Activated CD4-positive, alpha-beta memory T cell treated with anti-CD3 and anti-CD28 coated beads for 36 hours (primary cell): ENCODE data around the gene LRRC45. TPM values are rescaled to one million over a fixed set of nuclear protein-coding genes. Genes with fewer than 3 reads are reported as not detected.
A peak's percentile ranks its signal among the peaks of the same experiment; 100 is the strongest.

Experiments used
- CTCF ChIA-PET: fragments of 350-600 bp; sonication (Branson Sonifier 250); formaldehyde crosslinking; loops from one replicate; lab custom pipeline; 2021; ENCODE audit warnings: antibody characterized with exemption, inconsistent platforms; lab: Charles Lee
- POLR2A ChIA-PET: fragments of 350-600 bp; sonication (Branson Sonifier 250); formaldehyde crosslinking; loops from one replicate; lab custom pipeline; 2021; ENCODE audit warnings: antibody characterized with exemption; lab: Charles Lee
- DNase-seq: peaks from one replicate; pipeline ENCODE4 v3.0.0-alpha.2; 2020
- H3K27ac Mint-ChIP-seq: one replicate; pipeline ENCODE4 v1.8.0; 2021; ENCODE audit warnings: mixed read lengths
- H3K27me3 Mint-ChIP-seq: one replicate; pipeline ENCODE4 v1.8.0; 2021; ENCODE audit warnings: mixed read lengths
- H3K36me3 Mint-ChIP-seq: one replicate; pipeline ENCODE4 v1.8.0; 2021; ENCODE audit warnings: mixed read lengths
- H3K4me1 Mint-ChIP-seq: one replicate; pipeline ENCODE4 v1.8.0; 2021; ENCODE audit warnings: low read depth, mixed read lengths
- H3K4me3 Mint-ChIP-seq: one replicate; pipeline ENCODE4 v1.8.0; 2021; ENCODE audit warnings: mild to moderate bottlenecking, mixed read lengths
- H3K9me3 Mint-ChIP-seq: one replicate; pipeline ENCODE4 v1.8.0; 2021; ENCODE audit warnings: mixed read lengths
- intact Hi-C: fragments of 100-400 bp; cut with micrococcal nuclease; formaldehyde crosslinking; loops from one replicate; pipeline ENCODE4 v1.15.1; 2023
- total RNA-seq, 2 experiments: library from RNA; stranded (reverse); gene quantifications; one replicate each; pipeline ENCODE4 v1.2.3, GENCODE V29; 2021

LRRC45 gene
- total RNA-seq, 2 experiments from 2014 or later, result 16.3 to 19.0 TPM

DNA sequence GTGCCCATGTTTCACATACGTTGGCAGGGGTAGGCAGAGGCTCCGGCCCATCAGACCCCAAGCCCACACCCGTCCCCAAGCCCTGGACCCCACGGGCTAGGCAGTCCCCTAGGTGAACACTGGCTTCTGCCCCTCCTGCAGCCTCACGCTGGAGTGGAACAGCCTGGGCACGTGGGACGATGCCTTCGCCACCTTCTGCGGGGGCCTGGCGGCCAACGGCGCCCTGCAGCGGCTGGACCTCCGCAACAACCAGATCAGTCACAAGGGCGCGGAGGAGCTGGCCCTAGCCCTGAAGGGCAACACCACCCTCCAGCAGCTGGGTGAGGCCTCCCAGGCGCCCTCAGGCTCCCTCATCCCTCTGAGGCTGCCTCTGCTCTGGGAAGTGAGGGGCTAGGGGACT lies 1.8 kb downstream of the LRRC45 start:
- Mint-ChIP-seq H3K4me3 (no peak overlapping the region), H3K27me3 (no peaks in the 10 kb centered on the region), H3K9me3 (no peaks in the 10 kb centered on the region), H3K36me3 (no peaks in the 10 kb centered on the region), H3K4me1 (peaks cover 28% of the 10 kb centered on the region), H3K27ac (no peak overlapping the region)
- intact Hi-C loops, result no loop called here
- DNase-seq, result no peak
- POLR2A ChIA-PET, result interaction anchor here (2.1 kb wide), 1 partner anchor 13 kb away, joined by 8 read pairs; the partner anchor contains the start of gene DCXR
- CTCF ChIA-PET, result interaction anchor here (1.9 kb wide), 1 partner anchor 65 kb away, joined by 9 read pairs; no protein-coding TSS in a partner anchor

DNA sequence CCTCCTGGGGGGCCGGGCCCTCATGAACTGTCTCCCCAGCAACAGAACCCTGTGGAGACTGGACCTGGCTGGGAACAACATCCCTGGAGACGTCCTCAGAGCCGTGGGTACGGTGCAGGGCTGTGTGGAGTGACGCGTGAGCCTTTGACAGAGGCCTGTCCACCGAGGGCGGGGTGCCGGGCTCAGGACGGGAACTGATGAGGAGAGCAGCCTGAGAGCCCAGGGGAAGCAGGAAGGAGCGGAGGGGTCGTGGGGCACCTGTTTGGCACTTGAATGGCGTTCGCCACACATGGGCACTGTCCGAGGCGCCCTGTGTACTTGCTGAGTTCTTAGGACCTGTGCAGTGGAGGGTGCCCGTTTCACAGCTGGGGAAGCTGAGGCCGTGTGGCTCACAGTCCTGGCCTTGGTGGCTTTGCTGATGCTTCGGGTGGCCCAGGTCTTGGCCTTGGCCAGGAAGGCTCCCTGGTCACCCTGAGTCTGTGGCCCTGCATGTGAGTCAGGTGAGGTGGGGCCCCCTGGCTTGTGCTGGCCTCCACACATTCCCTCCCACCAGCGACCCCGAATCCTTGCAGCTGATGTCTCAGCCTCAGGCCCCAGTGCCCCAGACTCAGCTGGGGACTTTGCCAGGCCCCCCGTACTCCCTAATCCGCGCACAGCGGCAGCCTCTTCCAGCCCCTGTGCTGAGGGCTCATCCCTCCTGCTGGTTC lies 2.4 kb downstream of the LRRC45 start:
- Mint-ChIP-seq H3K4me1 (peaks cover 29% of the 10 kb centered on the region), H3K27ac (no peak overlapping the region), H3K36me3 (peaks cover 1% of the 10 kb centered on the region), H3K4me3 (no peak overlapping the region), H3K27me3 (no peaks in the 10 kb centered on the region), H3K9me3 (no peaks in the 10 kb centered on the region)
- POLR2A ChIA-PET, result no interaction called here
- DNase-seq, result no peak
- CTCF ChIA-PET, result interaction anchor here (1.9 kb wide), 1 partner anchor 66 kb away, joined by 9 read pairs; no protein-coding TSS in a partner anchor
- intact Hi-C loops, result no loop called here

DNA sequence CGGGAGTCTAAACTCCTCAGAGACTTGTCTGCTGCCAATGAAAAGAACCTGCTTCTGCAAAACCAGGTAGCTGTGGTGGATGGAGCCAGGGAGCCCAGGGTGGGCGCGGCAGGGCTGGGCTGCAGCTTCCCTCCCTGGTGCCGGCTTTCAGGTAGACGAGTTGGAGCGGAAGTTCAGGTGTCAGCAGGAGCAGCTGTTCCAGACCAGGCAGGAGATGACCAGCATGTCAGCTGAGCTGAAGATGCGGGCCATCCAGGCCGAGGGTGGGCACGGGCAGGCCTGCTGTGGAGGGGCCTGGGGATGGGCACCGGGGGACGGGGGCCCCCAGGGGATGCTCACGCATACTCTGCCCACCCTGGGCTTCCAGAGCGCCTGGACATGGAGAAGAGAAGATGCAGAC lies 5.1 kb downstream of the LRRC45 start:
- H3K36me3 Mint-ChIP-seq, result peaks cover 2% of the 10 kb centered on the region

DNA sequence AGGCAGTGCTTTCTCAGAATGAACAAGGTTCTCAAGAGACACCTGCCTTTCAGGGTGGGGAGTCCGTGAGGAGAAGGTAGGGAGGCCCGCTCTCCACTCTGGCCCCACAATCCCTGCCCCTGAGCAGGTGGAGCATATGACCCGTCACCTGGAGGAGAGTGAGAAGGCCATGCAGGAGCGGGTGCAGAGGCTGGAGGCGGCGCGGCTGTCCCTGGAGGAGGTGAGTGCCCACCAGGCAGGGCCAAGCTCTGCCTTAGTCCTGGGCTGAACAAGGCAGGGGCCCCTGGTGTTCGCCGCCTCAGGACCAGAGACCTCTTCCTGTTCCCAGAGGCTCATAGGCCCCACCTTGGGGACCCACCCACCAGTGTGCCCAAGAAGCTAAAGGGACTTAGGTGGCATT lies 5.9 kb downstream of the LRRC45 start:
- Mint-ChIP-seq H3K9me3 (no peaks in the 10 kb centered on the region), H3K36me3 (peaks cover 2% of the 10 kb centered on the region), H3K27ac (no peak overlapping the region), H3K4me1 (peaks cover 13% of the 10 kb centered on the region), H3K4me3 (no peak overlapping the region), H3K27me3 (no peaks in the 10 kb centered on the region)
- CTCF ChIA-PET, result interaction anchor here (1.3 to 4.9 kb wide), 7 partner anchors 8 to 207 kb away, joined by 4 to 54 read pairs (median 14); partner anchors contain the start of genes CENPX, DCXR and FASN
- intact Hi-C loops, result no loop called here
- POLR2A ChIA-PET, result no interaction called here
- no peak for DNase-seq

More for the DNA sequence above, 5.1 kb downstream of the LRRC45 start:
- Mint-ChIP-seq H3K9me3 (no peaks in the 10 kb centered on the region), H3K4me3 (no peak overlapping the region), H3K27ac (no peak overlapping the region), H3K4me1 (peaks cover 16% of the 10 kb centered on the region), H3K27me3 (no peaks in the 10 kb centered on the region)
- ChIA-PET CTCF (interaction anchor here (3.0 to 4.9 kb wide), 3 partner anchors 10 to 128 kb away, joined by 13 to 54 read pairs (median 20); partner anchors contain the start of gene DCXR), POLR2A (no interaction called here)
- DNase-seq, result no peak
- intact Hi-C loops, result no loop called here

- Mint-ChIP-seq H3K36me3 (peaks cover 2% of the 10 kb centered on the region), H3K27me3 (no peaks in the 10 kb centered on the region), H3K9me3 (no peaks in the 10 kb centered on the region), H3K4me1 (peaks cover 9% of the 10 kb centered on the region), H3K27ac (no peak overlapping the region), H3K4me3 (peak overlapping the region; percentile 45)
- ChIA-PET CTCF (interaction anchor here (1.3 to 4.9 kb wide), 9 partner anchors 9 to 207 kb away, joined by 4 to 54 read pairs (median 13); partner anchors contain the start of genes CENPX, DCXR and FASN), POLR2A (interaction anchor here (1.6 kb wide), 1 partner anchor 69 kb away, joined by 6 read pairs; the partner anchor contains the start of gene FASN)
- intact Hi-C loops, result no loop called here
- DNase-seq, result no peak
These were observed 6.3 kb downstream of the LRRC45 start for GRCh38 chr17:82029391-82029790.

DNA sequence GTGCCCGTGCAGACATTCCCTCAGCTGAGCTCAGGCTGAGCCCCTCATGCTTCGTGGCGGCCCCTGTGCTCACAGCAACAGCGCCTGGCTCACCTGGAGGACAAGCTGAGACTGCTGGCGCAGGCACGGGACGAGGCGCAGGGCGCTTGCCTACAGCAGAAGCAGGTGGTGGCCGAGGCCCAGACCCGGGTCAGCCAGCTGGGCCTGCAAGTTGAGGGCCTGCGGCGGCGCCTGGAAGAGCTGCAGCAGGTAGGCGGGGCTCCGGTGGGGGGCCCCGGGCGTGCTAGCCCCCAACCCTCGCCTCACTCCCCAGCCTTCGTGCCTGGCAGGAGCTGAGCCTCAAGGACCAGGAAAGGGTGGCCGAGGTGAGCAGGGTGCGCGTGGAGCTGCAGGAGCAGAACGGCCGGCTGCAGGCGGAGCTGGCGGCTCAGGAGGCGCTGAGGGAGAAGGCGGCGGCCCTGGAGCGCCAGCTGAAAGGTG lies 6.9 kb downstream of the LRRC45 start:
- H3K4me1 Mint-ChIP-seq, result peaks cover 9% of the 10 kb centered on the region
- DNase-seq, result no peak
- no peaks in the 10 kb centered on the region for H3K9me3 Mint-ChIP-seq
- peaks cover 4% of the 10 kb centered on the region for H3K36me3 Mint-ChIP-seq
- intact Hi-C loops, result loop anchor here (1.0 to 10.0 kb wide), 3 partner anchors 69 to 385 kb away; partner anchors contain the start of genes FASN, HEXD and OGFOD3
- POLR2A ChIA-PET, result interaction anchor here (0.6 to 1.6 kb wide), 4 partner anchors 13 to 268 kb away, joined by 3 to 6 read pairs (median 3); partner anchors contain the start of gene FASN
- no peaks in the 10 kb centered on the region for H3K27me3 Mint-ChIP-seq
- CTCF ChIA-PET, result interaction anchor here (0.6 to 4.9 kb wide), 27 partner anchors 8 to 521 kb away, joined by 3 to 54 read pairs (median 4); partner anchors contain the start of genes CENPX, DCXR, DUS1L and FASN
- H3K27ac Mint-ChIP-seq, result no peak overlapping the region
- H3K4me3 Mint-ChIP-seq, result no peak overlapping the region

DNA sequence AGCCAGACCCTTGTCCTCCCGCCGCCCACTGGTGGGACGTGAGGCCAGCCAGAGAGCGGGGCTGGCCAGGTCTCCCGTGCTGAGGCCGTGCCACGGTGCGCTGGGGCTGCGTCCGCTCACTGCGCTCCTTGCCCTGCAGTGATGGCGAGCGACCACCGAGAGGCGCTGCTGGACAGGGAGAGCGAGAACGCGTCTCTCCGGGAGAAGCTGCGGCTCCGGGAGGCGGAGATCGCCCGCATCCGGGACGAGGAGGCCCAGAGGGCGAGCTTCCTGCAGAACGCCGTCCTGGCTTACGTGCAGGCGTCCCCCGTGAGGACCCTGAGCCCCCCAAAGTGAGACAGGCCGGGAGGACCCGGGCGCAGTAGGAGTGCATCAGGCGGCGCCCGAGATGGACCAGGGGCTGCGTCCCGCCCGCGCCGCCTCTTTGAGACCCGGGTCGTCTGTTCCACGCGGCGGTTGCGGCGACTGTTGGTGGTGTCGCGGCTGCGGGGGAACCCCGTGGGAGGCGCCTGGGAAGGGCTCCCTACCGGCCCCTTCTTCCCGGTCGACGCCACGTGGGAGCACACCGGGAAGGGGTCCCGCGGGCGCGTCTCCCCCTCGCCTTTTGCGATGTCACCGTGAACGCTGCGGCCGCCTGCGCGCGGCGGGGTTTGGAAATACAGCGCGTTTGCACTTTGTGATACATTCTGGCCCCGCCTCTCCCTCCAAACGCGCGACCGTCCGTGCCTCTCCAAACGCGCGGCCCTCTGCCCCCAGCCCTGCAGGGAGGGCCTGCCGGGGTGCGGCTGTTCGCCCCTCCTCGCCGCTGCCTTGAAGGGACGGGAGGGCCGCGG lies 7.6 kb downstream of the LRRC45 start:
- intact Hi-C loops, result loop anchor here (1.0 to 10.0 kb wide), 3 partner anchors 68 to 384 kb away; partner anchors contain the start of genes FASN, HEXD and OGFOD3
- POLR2A ChIA-PET, result interaction anchor here (0.6 to 1.6 kb wide), 4 partner anchors 13 to 268 kb away, joined by 3 to 6 read pairs (median 3); partner anchors contain the start of gene FASN
- Mint-ChIP-seq H3K27me3 (no peaks in the 10 kb centered on the region), H3K9me3 (no peaks in the 10 kb centered on the region), H3K4me3 (peak overlapping the region; percentile 76), H3K4me1 (peaks cover 13% of the 10 kb centered on the region), H3K27ac (no peak overlapping the region), H3K36me3 (peaks cover 8% of the 10 kb centered on the region)
- DNase-seq, result peak; percentile 89
- CTCF ChIA-PET, result interaction anchor here (0.6 to 4.9 kb wide), 35 partner anchors 8 to 521 kb away, joined by 3 to 54 read pairs (median 4); partner anchors contain the start of genes CENPX, DCXR, DUS1L and FASN

DNA sequence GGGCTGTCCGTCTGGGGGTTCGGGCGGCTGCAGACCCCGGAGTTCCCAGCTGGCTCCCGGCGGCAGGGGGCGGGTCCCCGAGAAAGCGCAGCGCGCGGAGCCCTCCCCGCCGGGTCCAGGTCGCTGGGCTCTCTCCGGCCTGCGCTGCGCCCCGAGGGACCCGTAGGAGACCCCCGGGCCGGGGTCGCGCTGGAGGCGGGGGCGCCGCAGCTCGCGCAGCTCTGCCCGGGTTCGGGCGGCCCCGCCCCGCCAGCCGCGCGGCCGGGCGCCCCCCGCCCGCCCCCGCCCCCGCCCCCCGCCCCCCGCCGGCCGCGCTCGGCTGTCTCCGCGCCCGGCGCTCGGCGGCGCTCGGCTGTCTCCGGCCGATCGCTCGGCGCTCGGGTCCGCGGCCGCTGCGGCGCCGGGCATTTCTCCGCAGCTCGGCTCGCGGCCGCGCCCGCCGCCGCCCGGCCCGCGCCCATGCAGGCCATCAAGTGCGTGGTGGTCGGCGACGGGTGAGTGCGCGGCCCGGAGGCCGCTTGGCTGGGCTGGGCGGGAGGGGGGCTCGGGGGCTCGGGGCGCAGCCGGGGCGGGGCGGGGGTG lies 8.3 kb downstream of the LRRC45 start, which contains the start of gene RAC3:
Gene RAC3 (plus strand): TSS at position 376 of the 582 bp plus-strand sequence. CDS start 84 bp downstream, at position 460.
- Mint-ChIP-seq H3K36me3 (peaks cover 8% of the 10 kb centered on the region), H3K27me3 (no peaks in the 10 kb centered on the region), H3K4me3 (peak within 1 kb of the TSS; percentile 76), H3K27ac (no peak within 1 kb of the TSS), H3K4me1 (peaks cover 14% of the 10 kb centered on the region), H3K9me3 (no peaks in the 10 kb centered on the region)
- POLR2A ChIA-PET, result no interaction called here
- intact Hi-C loops, result loop anchor here (2.0 to 10.0 kb wide), 2 partner anchors 67 to 383 kb away; partner anchors contain the start of genes FASN, HEXD and OGFOD3
- no peak for DNase-seq
- CTCF ChIA-PET, result interaction anchor here (1.0 to 4.9 kb wide), 11 partner anchors 11 to 383 kb away, joined by 3 to 54 read pairs (median 4); partner anchors contain the start of genes CENPX, GPS1 and RFNG

GRCh38 chr17:82031885-82032627 lies 9.0 kb downstream of the LRRC45 start:
- Mint-ChIP-seq H3K27me3 (no peaks in the 10 kb centered on the region), H3K4me1 (peaks cover 19% of the 10 kb centered on the region), H3K9me3 (no peaks in the 10 kb centered on the region), H3K4me3 (peak overlapping the region; percentile 43), H3K36me3 (peaks cover 8% of the 10 kb centered on the region), H3K27ac (no peak overlapping the region)
- CTCF ChIA-PET, result interaction anchor here (0.5 to 4.9 kb wide), 5 partner anchors 11 to 421 kb away, joined by 3 to 54 read pairs (median 4); partner anchors contain the start of gene CENPX
- peak; percentile 60 for DNase-seq
- POLR2A ChIA-PET, result no interaction called here
- intact Hi-C loops, result loop anchor here (2.0 to 10.0 kb wide), 2 partner anchors 67 to 383 kb away; partner anchors contain the start of genes FASN, HEXD and OGFOD3

DNA sequence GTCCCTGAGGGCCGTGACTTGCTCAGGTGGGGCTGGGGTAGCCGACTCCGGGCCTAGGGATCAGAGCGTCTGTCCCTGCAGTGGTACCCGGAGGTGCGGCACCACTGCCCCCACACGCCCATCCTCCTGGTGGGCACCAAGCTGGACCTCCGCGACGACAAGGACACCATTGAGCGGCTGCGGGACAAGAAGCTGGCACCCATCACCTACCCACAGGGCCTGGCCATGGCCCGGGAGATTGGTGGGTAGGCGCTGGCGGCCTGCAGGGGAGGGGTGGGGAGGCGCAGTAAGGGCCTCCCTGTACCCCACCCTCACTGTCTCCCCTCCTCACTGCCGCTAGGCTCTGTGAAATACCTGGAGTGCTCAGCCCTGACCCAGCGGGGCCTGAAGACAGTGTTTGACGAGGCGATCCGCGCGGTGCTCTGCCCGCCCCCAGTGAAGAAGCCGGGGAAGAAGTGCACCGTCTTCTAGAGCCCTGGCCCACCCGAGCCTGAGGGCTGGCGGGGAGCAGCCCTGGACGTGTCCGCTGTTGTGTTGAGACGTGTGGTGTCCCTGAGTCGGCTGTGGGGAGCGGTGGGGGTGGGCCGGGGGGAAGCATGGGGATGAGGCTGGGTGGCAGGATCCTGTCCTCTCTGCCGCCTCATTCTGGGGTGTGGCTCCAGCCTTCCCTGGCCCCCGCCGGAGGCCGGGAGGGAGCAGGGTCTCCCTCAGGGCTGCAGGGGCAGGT lies 10.4 kb downstream of the LRRC45 start:
- no peak for DNase-seq
- Mint-ChIP-seq H3K36me3 (peaks cover 8% of the 10 kb centered on the region), H3K27me3 (no peaks in the 10 kb centered on the region), H3K4me1 (peaks cover 24% of the 10 kb centered on the region), H3K27ac (no peak overlapping the region), H3K9me3 (no peaks in the 10 kb centered on the region), H3K4me3 (no peak overlapping the region)
- intact Hi-C loops, result loop anchor here (10.0 kb wide), 1 partner anchor 381 kb away; the partner anchor contains the start of genes HEXD and OGFOD3
- ChIA-PET CTCF (interaction anchor here (1.1 to 1.3 kb wide), 2 partner anchors 14 to 74 kb away, joined by 3 to 4 read pairs; no protein-coding TSS in a partner anchor), POLR2A (no interaction called here)
